ENCODE results near the gene TTC17. TPM values are rescaled to one million over a fixed set of nuclear protein-coding genes. Genes with fewer than 3 reads are reported as not detected.

The TTC17 gene
- total and polyA plus RNA-seq, 4 donors: 18.9 to 88.6 (median 43.5) TPM

DNA sequence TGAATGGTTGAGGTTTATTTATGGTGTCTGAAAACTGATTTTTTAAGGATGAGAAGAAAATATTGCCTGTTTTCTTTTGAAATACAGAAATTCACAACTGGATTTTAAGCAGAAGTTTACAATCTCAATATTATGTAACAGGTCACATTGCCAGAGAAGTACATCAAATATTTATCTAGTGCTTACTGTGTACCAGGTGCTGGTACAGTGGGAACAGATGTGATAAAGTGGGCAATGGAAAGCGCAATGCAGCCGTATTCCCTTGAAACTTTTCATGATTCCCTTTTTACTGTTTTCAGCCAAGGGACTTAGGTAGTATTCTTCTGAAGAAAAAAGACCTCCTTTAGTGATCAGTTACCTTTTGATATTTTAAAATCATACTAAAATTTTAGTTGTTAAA is 49.6 kb downstream of the TTC17 start:
- Histone ChIP-seq H3K4me3 (ENCODE audit: low read depth in 1 of 3, low read length in 3 of 3) (no peak overlapping the region), H3K9me3 (ENCODE audit: control insufficient read depth in 4 of 4, low read length in 3 of 4) (no peaks in the 10 kb centered on the region), H3K27me3 (ENCODE audit: control insufficient read depth in 4 of 4, insufficient read depth in 4 of 4, low read length in 3 of 4) (no peaks in the 10 kb centered on the region), H3K9ac (ENCODE audit: low read depth in 1 of 2, low read length in 2 of 2) (peak overlapping the region in 1 of 2 donors; percentile 36), H3K36me3 (ENCODE audit: control insufficient read depth in 4 of 4, insufficient read depth in 3 of 4, low read depth in 1 of 4, low read length in 3 of 4) (peaks cover 0 to 22% (median 14%) of the 10 kb centered on the region in 4 donors), H3K27ac (ENCODE audit: low read depth in 1 of 2, low read length in 2 of 2) (no peak overlapping the region), H3K4me1 (ENCODE audit: control insufficient read depth in 4 of 4, insufficient read depth in 4 of 4, low read length in 3 of 4) (peaks cover 4 to 42% (median 25%) of the 10 kb centered on the region in 4 donors)
- TF ChIP-seq HNF4A (conservative IDR thresholded peaks at IDR 0.05) (peak; percentile 51 to 60), HNF4G (IDR thresholded peaks at IDR 0.05) (no peak), TAF1 (conservative IDR thresholded peaks at IDR 0.05) (no peak), NR2F2 (IDR thresholded peaks at IDR 0.05) (no peak), GABPA (IDR thresholded peaks at IDR 0.05 in 1 of 2, conservative IDR thresholded peaks at IDR 0.05 in 1 of 2) (no peak), FOXA1 (IDR thresholded peaks at IDR 0.05) (peak; percentile 45), SP1 (IDR thresholded peaks at IDR 0.05) (peak; percentile 60), RXRA (IDR thresholded peaks at IDR 0.05) (peak in 1 of 2 donors; percentile 65), EGR1 (IDR thresholded peaks at IDR 0.05; ENCODE audit: low read depth in 2 of 2) (no peak), JUND (IDR thresholded peaks at IDR 0.05) (no peak), FOXA2 (IDR thresholded peaks at IDR 0.05) (peak; percentile 66), YY1 (IDR thresholded peaks at IDR 0.05) (peak; percentile 15), RAD21 (IDR thresholded peaks at IDR 0.05) (peak in 1 of 2 donors; percentile 22)
- TF ChIP-seq, protein P1, sequence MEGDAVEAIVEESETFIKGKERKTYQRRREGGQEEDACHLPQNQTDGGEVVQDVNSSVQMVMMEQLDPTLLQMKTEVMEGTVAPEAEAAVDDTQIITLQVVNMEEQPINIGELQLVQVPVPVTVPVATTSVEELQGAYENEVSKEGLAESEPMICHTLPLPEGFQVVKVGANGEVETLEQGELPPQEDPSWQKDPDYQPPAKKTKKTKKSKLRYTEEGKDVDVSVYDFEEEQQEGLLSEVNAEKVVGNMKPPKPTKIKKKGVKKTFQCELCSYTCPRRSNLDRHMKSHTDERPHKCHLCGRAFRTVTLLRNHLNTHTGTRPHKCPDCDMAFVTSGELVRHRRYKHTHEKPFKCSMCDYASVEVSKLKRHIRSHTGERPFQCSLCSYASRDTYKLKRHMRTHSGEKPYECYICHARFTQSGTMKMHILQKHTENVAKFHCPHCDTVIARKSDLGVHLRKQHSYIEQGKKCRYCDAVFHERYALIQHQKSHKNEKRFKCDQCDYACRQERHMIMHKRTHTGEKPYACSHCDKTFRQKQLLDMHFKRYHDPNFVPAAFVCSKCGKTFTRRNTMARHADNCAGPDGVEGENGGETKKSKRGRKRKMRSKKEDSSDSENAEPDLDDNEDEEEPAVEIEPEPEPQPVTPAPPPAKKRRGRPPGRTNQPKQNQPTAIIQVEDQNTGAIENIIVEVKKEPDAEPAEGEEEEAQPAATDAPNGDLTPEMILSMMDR (IDR thresholded peaks at IDR 0.05; ENCODE audit: low read depth, low read length, missing input control): no peak
- TF ChIP-seq, protein P2, sequence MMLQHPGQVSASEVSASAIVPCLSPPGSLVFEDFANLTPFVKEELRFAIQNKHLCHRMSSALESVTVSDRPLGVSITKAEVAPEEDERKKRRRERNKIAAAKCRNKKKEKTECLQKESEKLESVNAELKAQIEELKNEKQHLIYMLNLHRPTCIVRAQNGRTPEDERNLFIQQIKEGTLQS (IDR thresholded peaks at IDR 0.05): no peak
- TF ChIP-seq, protein P3, sequence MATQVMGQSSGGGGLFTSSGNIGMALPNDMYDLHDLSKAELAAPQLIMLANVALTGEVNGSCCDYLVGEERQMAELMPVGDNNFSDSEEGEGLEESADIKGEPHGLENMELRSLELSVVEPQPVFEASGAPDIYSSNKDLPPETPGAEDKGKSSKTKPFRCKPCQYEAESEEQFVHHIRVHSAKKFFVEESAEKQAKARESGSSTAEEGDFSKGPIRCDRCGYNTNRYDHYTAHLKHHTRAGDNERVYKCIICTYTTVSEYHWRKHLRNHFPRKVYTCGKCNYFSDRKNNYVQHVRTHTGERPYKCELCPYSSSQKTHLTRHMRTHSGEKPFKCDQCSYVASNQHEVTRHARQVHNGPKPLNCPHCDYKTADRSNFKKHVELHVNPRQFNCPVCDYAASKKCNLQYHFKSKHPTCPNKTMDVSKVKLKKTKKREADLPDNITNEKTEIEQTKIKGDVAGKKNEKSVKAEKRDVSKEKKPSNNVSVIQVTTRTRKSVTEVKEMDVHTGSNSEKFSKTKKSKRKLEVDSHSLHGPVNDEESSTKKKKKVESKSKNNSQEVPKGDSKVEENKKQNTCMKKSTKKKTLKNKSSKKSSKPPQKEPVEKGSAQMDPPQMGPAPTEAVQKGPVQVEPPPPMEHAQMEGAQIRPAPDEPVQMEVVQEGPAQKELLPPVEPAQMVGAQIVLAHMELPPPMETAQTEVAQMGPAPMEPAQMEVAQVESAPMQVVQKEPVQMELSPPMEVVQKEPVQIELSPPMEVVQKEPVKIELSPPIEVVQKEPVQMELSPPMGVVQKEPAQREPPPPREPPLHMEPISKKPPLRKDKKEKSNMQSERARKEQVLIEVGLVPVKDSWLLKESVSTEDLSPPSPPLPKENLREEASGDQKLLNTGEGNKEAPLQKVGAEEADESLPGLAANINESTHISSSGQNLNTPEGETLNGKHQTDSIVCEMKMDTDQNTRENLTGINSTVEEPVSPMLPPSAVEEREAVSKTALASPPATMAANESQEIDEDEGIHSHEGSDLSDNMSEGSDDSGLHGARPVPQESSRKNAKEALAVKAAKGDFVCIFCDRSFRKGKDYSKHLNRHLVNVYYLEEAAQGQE (IDR thresholded peaks at IDR 0.05): peak; percentile 38
- TF ChIP-seq, protein P4, sequence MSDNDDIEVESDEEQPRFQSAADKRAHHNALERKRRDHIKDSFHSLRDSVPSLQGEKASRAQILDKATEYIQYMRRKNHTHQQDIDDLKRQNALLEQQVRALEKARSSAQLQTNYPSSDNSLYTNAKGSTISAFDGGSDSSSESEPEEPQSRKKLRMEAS (IDR thresholded peaks at IDR 0.05): peak; percentile 34
- TF ChIP-seq, protein P5, sequence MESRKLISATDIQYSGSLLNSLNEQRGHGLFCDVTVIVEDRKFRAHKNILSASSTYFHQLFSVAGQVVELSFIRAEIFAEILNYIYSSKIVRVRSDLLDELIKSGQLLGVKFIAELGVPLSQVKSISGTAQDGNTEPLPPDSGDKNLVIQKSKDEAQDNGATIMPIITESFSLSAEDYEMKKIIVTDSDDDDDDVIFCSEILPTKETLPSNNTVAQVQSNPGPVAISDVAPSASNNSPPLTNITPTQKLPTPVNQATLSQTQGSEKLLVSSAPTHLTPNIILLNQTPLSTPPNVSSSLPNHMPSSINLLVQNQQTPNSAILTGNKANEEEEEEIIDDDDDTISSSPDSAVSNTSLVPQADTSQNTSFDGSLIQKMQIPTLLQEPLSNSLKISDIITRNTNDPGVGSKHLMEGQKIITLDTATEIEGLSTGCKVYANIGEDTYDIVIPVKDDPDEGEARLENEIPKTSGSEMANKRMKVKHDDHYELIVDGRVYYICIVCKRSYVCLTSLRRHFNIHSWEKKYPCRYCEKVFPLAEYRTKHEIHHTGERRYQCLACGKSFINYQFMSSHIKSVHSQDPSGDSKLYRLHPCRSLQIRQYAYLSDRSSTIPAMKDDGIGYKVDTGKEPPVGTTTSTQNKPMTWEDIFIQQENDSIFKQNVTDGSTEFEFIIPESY (IDR thresholded peaks at IDR 0.05): peak; percentile 39
- DNase-seq (ENCODE audit: low spot score): no peak
- 37% methylated on average over 2 of the region's 2 CpGs for WGBS

Measured in liver (tissue), 9 donors.